K562 (cell line): ENCODE results near the gene RNF144A. TPM values are rescaled to one million over a fixed set of nuclear protein-coding genes. Genes with fewer than 3 reads are reported as not detected.

Experiments
- DNMT1 ChIP-seq: fragments of 450-650 bp; IDR thresholded peaks from 2 replicates; pipeline ENCODE4 v1.6.1; 2016; ENCODE audit warnings: antibody characterized with exemption, mild to moderate bottlenecking
- NELFE ChIP-seq: IDR thresholded peaks from 2 replicates; pipeline ENCODE4 v1.6.1; 2011; ENCODE audit warnings: mild to moderate bottlenecking; ENCODE audit not compliant: insufficient read depth, insufficient read length
- ZBED1 ChIP-seq: IDR thresholded peaks from 2 replicates; pipeline ENCODE4 v1.6.1; 2014
- ZBTB17 ChIP-seq: fragments of 450-650 bp; formaldehyde crosslinking; IDR thresholded peaks from 2 replicates; pipeline ENCODE4 v1.4.0; 2020; ENCODE audit warnings: mild to moderate bottlenecking
- ZKSCAN3 ChIP-seq: fragments of 250-450 bp; sonication (Bioruptor Pico); IDR thresholded peaks from 2 replicates; pipeline ENCODE4 v1.4.0; 2020
- ZNF57 ChIP-seq: fragments of 450-650 bp; formaldehyde crosslinking; IDR thresholded peaks from 2 replicates; pipeline ENCODE4 v1.4.0; 2020; ENCODE audit warnings: mild to moderate bottlenecking, moderate library complexity
- polyA plus RNA-seq, 8 experiments: library from polyadenylated mRNA; depleted of rRNA in 4 of 8; stranded (reverse) in 5 of 8; unstranded in 3 of 8; fragments of >200 nt; fragmentation: Nextera tagmentation in 2 of 8; fragmentation: Illumina TruSeq in 1 of 8; extraction: Ambion mirVana in 2 of 8; extraction: Trizol in 1 of 8; gene quantifications; 2 replicates each; pipeline versions ENCODE4 v1.2.1 to v1.2.3, GENCODE V29; 2011 to 2014; ENCODE audit warnings: inconsistent platforms in 1 of 8, missing spikeins in 1 of 8
- total RNA-seq, 7 experiments: library from RNA; depleted of rRNA in 6 of 7; stranded (reverse); fragments of >200 nt in 6 of 7; fragmentation: Illumina TruSeq in 2 of 7; extraction: Trizol in 2 of 7; gene quantifications; 2 replicates each; pipeline versions ENCODE4 v1.2.1 to v1.2.3, GENCODE V29; 2011 to 2021; ENCODE audit warnings: low replicate concordance in 1 of 7
- TF ChIP-seq, protein P1 (sequence below): IDR thresholded peaks from 2 replicates; pipeline ENCODE4 v1.6.1; 2012; ENCODE audit warnings: low read depth, low read length, improper control_type of control experiment, borderline replicate concordance
- TF ChIP-seq, protein P2 (sequence below): fragments of 450-650 bp; IDR thresholded peaks from 2 replicates; pipeline ENCODE4 v1.6.1; 2016
- TF ChIP-seq, protein P3 (sequence below): fragments of 250-450 bp; sonication (Bioruptor Pico); IDR thresholded peaks from 2 replicates; pipeline ENCODE4 v1.4.0; 2020

Gene RNF144A
- total and polyA plus RNA-seq, 9 of the 15 experiments (the other 6 are each of a cell fraction or from before 2014, with no cell fraction given) = 0.96 to 11.3 (median 6.2) TPM

DNA sequence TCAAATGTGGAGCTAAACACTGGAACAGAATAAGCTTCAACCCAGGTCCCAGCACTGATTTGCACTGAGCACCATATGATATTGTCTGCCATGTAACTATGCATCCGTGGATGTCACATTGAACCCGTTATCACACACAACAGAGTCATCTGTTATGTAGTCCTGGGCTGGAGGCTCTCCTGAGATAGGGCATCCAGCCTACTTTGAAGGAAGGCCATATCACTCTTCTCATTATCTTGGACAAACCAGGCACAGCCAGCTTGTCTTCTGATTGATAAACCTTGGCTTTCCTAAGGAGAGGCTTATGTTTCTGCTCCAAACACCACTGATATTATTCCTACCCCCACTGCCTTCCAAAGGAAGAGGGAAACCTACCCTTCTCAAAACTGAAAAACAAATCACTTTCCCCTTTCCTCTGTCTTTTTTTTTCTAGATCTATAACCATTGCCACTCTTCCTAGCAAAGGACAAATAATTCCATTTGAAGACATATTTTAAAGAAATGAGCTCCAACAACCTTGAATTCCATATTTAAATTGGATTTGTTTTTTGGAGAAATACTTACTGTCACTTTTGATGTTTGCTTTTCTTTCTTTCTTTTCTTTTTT, 23.2 kb upstream of the RNF144A start (continued):
- TF ChIP-seq, protein P1, sequence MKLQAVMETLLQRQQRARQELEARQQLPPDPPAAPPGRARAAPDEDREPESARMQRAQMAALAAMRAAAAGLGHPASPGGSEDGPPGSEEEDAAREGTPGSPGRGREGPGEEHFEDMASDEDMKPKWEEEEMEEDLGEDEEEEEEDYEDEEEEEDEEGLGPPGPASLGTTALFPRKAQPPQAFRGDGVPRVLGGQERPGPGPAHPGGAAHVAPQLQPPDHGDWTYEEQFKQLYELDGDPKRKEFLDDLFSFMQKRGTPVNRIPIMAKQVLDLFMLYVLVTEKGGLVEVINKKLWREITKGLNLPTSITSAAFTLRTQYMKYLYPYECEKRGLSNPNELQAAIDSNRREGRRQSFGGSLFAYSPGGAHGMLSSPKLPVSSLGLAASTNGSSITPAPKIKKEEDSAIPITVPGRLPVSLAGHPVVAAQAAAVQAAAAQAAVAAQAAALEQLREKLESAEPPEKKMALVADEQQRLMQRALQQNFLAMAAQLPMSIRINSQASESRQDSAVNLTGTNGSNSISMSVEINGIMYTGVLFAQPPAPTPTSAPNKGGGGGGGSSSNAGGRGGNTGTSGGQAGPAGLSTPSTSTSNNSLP = peak; percentile 67; the same call in 1 of the 2 replicates
- TF ChIP-seq, protein P2, sequence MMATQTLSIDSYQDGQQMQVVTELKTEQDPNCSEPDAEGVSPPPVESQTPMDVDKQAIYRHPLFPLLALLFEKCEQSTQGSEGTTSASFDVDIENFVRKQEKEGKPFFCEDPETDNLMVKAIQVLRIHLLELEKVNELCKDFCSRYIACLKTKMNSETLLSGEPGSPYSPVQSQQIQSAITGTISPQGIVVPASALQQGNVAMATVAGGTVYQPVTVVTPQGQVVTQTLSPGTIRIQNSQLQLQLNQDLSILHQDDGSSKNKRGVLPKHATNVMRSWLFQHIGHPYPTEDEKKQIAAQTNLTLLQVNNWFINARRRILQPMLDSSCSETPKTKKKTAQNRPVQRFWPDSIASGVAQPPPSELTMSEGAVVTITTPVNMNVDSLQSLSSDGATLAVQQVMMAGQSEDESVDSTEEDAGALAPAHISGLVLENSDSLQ = peak; percentile 81
- no peak for TF ChIP-seq ZNF57 (CRISPR knock-in tag)
- no peak for TF ChIP-seq DNMT1
- TF ChIP-seq ZKSCAN3 = no peak
- peak; percentile 93 for TF ChIP-seq ZBED1
- peak; percentile 86 for TF ChIP-seq ZBTB17 (CRISPR knock-in tag)
- TF ChIP-seq, protein P3, sequence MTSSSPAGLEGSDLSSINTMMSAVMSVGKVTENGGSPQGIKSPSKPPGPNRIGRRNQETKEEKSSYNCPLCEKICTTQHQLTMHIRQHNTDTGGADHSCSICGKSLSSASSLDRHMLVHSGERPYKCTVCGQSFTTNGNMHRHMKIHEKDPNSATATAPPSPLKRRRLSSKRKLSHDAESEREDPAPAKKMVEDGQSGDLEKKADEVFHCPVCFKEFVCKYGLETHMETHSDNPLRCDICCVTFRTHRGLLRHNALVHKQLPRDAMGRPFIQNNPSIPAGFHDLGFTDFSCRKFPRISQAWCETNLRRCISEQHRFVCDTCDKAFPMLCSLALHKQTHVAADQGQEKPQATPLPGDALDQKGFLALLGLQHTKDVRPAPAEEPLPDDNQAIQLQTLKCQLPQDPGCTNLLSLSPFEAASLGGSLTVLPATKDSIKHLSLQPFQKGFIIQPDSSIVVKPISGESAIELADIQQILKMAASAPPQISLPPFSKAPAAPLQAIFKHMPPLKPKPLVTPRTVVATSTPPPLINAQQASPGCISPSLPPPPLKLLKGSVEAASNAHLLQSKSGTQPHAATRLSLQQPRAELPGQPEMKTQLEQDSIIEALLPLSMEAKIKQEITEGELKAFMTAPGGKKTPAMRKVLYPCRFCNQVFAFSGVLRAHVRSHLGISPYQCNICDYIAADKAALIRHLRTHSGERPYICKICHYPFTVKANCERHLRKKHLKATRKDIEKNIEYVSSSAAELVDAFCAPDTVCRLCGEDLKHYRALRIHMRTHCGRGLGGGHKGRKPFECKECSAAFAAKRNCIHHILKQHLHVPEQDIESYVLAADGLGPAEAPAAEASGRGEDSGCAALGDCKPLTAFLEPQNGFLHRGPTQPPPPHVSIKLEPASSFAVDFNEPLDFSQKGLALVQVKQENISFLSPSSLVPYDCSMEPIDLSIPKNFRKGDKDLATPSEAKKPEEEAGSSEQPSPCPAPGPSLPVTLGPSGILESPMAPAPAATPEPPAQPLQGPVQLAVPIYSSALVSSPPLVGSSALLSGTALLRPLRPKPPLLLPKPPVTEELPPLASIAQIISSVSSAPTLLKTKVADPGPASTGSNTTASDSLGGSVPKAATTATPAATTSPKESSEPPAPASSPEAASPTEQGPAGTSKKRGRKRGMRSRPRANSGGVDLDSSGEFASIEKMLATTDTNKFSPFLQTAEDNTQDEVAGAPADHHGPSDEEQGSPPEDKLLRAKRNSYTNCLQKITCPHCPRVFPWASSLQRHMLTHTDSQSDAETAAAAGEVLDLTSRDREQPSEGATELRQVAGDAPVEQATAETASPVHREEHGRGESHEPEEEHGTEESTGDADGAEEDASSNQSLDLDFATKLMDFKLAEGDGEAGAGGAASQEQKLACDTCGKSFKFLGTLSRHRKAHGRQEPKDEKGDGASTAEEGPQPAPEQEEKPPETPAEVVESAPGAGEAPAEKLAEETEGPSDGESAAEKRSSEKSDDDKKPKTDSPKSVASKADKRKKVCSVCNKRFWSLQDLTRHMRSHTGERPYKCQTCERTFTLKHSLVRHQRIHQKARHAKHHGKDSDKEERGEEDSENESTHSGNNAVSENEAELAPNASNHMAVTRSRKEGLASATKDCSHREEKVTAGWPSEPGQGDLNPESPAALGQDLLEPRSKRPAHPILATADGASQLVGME = peak; percentile 83
- no peak for TF ChIP-seq NELFE
